Measurements from ENCODE around the gene LRRN4CL. TPM values are rescaled to one million over a fixed set of nuclear protein-coding genes. Genes with fewer than 3 reads are reported as not detected.

The LRRN4CL gene
- total RNA-seq, 1 donor from 2014 or later = 0.44 TPM

DNA sequence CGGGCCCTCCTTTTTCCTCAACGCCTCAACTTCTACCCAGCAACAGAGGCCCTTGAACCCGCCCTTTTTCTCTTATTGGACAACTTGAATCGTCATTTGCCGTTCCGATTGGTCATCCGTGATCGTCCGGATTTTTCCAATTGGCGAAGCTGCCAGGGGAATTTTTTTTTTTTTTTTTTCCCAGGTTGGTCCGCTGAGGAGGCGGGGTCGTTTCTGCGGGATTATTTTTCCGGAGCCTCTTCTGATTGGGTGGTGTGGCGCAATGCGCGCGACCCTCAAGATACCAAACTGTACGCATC is 38.5 kb upstream of the LRRN4CL start:
- TF ChIP-seq, protein P1, sequence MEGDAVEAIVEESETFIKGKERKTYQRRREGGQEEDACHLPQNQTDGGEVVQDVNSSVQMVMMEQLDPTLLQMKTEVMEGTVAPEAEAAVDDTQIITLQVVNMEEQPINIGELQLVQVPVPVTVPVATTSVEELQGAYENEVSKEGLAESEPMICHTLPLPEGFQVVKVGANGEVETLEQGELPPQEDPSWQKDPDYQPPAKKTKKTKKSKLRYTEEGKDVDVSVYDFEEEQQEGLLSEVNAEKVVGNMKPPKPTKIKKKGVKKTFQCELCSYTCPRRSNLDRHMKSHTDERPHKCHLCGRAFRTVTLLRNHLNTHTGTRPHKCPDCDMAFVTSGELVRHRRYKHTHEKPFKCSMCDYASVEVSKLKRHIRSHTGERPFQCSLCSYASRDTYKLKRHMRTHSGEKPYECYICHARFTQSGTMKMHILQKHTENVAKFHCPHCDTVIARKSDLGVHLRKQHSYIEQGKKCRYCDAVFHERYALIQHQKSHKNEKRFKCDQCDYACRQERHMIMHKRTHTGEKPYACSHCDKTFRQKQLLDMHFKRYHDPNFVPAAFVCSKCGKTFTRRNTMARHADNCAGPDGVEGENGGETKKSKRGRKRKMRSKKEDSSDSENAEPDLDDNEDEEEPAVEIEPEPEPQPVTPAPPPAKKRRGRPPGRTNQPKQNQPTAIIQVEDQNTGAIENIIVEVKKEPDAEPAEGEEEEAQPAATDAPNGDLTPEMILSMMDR (IDR thresholded peaks at IDR 0.05; ENCODE audit: unreplicated experiment) = no peak
- H3K27me3 Mint-ChIP-seq (ENCODE audit: unreplicated experiment) = peaks cover 21% of the 10 kb centered on the region
- DNase-seq (ENCODE audit: low spot score) = peak; percentile 74
- peaks cover 23% of the 10 kb centered on the region for H3K36me3 Mint-ChIP-seq (ENCODE audit: low read depth, unreplicated experiment)
- H3K4me3 Mint-ChIP-seq (ENCODE audit: unreplicated experiment) = peak overlapping the region; percentile 99
- H3K9me3 Mint-ChIP-seq (ENCODE audit: unreplicated experiment) = no peaks in the 10 kb centered on the region
- H3K27ac Mint-ChIP-seq (ENCODE audit: unreplicated experiment) = peak overlapping the region; percentile 96
- peaks cover 31% of the 10 kb centered on the region for H3K4me1 Mint-ChIP-seq (ENCODE audit: unreplicated experiment)

GRCh38 chr11:62727165-62727871 is 38.0 kb upstream of the LRRN4CL start, which contains the start of gene HNRNPUL2:
Gene HNRNPUL2 (minus strand): TSS chr11:62727457. CDS start chr11:62727156, 301 bp downstream.
- peaks cover 28% of the 10 kb centered on the region for H3K36me3 Mint-ChIP-seq (ENCODE audit: low read depth, unreplicated experiment)
- peaks cover 31% of the 10 kb centered on the region for H3K4me1 Mint-ChIP-seq (ENCODE audit: unreplicated experiment)
- no peaks in the 10 kb centered on the region for H3K9me3 Mint-ChIP-seq (ENCODE audit: unreplicated experiment)
- peak; percentile 98 for DNase-seq (ENCODE audit: low spot score)
- TF ChIP-seq, protein P1 (IDR thresholded peaks at IDR 0.05; ENCODE audit: unreplicated experiment) = no peak
- H3K27ac Mint-ChIP-seq (ENCODE audit: unreplicated experiment) = peak within 1 kb of the TSS; percentile 96
- H3K4me3 Mint-ChIP-seq (ENCODE audit: unreplicated experiment) = peak within 1 kb of the TSS; percentile 99
- peaks cover 21% of the 10 kb centered on the region for H3K27me3 Mint-ChIP-seq (ENCODE audit: unreplicated experiment)

DNA sequence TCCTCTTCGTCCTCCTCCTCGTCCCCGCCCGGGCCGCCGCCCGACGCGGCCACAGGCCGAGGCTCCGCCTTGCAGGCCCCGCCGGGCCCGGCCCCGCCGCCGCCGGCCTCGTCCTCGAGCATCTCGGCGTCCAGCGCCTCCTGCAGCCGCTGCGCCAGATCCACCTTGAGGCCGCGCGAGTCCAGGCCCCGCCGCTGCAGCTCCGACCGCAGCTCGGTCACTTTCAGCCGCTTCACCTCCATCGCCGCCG is 37.5 kb upstream of the LRRN4CL start:
- DNase-seq (ENCODE audit: low spot score) = no peak
- H3K9me3 Mint-ChIP-seq (ENCODE audit: unreplicated experiment) = no peaks in the 10 kb centered on the region
- H3K4me1 Mint-ChIP-seq (ENCODE audit: unreplicated experiment) = peaks cover 31% of the 10 kb centered on the region
- TF ChIP-seq, protein P1 (IDR thresholded peaks at IDR 0.05; ENCODE audit: unreplicated experiment) = no peak
- H3K36me3 Mint-ChIP-seq (ENCODE audit: low read depth, unreplicated experiment) = peaks cover 33% of the 10 kb centered on the region
- H3K27ac Mint-ChIP-seq (ENCODE audit: unreplicated experiment) = no peak overlapping the region
- H3K27me3 Mint-ChIP-seq (ENCODE audit: unreplicated experiment) = peaks cover 21% of the 10 kb centered on the region
- H3K4me3 Mint-ChIP-seq (ENCODE audit: unreplicated experiment) = peak overlapping the region; percentile 99

DNA sequence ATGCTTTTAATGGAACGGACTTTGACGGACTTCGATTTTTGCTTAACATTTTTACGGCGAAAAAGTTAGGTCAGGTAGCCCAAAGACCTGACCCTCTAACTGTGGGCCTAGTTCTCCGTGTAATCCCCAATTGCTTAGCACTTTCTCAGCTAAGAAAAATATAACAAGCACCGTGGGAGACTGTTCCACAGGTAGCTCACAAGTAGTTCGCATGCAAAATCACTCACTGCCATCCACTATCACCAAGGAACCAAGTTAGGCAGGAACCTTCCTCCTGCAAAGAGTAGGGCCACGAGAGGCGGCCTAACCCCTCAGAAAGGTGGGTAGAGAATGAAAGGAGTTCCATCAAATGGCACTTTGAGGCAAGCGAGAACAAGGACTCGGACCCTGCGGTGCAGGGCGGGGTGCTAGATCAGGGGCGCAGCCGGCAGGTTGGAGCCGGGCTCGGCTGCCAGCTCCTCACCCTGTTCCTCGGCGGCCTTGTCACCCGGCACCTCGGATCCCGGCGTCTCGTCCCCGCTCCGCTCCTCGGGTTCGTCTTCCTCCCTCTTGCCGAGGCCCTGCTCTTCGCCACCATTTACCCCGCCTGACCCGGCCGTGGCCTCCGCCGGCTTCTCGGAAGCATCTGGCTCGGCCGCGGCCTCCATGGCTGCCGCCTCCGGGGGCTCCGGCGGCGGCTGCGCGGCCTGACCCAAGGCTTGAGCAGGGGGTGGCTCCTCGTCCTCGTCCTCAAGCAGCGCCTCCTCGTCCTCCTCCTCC is 37.0 kb upstream of the LRRN4CL start:
- Mint-ChIP-seq H3K9me3 (ENCODE audit: unreplicated experiment) (no peaks in the 10 kb centered on the region), H3K4me1 (ENCODE audit: unreplicated experiment) (peaks cover 31% of the 10 kb centered on the region), H3K36me3 (ENCODE audit: low read depth, unreplicated experiment) (peaks cover 38% of the 10 kb centered on the region), H3K27me3 (ENCODE audit: unreplicated experiment) (peaks cover 21% of the 10 kb centered on the region), H3K4me3 (ENCODE audit: unreplicated experiment) (peak overlapping the region; percentile 99), H3K27ac (ENCODE audit: unreplicated experiment) (peak overlapping the region; percentile 42)
- DNase-seq (ENCODE audit: low spot score) = peak; percentile 18
- TF ChIP-seq, protein P1 (IDR thresholded peaks at IDR 0.05; ENCODE audit: unreplicated experiment) = no peak

DNA sequence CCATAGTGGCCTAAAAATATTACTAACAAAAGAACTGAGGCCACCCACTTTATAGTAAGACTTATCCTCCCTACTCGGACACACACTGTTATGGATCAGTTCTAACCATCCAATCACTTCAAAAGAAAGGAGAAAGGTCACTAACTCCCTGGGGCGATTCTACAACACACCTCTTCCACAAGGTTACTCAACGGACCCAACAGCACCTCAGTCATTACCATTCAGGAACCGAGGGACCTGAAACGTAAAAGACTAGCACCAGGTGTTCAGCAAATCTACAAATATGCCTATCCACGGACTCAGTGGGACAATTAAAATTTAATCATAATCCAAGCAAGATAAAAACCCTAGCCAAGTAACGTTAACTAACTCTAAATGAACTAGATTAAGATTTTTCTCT is 36.3 kb upstream of the LRRN4CL start:
- H3K27ac Mint-ChIP-seq (ENCODE audit: unreplicated experiment) = peak overlapping the region; percentile 84
- no peak for DNase-seq (ENCODE audit: low spot score)
- H3K4me3 Mint-ChIP-seq (ENCODE audit: unreplicated experiment) = peak overlapping the region; percentile 99
- TF ChIP-seq, protein P1 (IDR thresholded peaks at IDR 0.05; ENCODE audit: unreplicated experiment) = no peak
- H3K9me3 Mint-ChIP-seq (ENCODE audit: unreplicated experiment) = no peaks in the 10 kb centered on the region
- H3K4me1 Mint-ChIP-seq (ENCODE audit: unreplicated experiment) = peaks cover 31% of the 10 kb centered on the region
- peaks cover 21% of the 10 kb centered on the region for H3K27me3 Mint-ChIP-seq (ENCODE audit: unreplicated experiment)
- peaks cover 44% of the 10 kb centered on the region for H3K36me3 Mint-ChIP-seq (ENCODE audit: low read depth, unreplicated experiment)
